Measurements from ENCODE around the gene LILRB5.

DNA sequence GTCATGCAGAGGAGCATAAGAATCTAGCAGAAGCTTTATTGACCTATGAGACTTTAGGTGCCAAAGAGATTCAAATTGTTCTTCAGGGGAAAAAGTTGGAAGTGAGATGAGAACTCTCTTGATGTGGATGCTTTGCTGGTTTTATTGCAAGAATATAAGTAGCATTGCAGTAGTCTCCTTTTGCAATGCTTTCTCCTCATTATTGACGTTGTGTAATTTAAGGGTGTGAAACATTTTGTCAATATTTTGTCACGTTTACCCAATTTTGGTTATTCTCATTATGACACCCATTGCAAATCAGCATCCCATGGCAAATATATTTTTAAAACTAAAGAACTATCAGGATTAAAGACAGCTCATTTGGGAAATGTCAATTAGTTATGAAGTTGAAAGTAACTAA is 11.9 kb upstream of the LILRB5 start:
- TF ChIP-seq, protein P1, sequence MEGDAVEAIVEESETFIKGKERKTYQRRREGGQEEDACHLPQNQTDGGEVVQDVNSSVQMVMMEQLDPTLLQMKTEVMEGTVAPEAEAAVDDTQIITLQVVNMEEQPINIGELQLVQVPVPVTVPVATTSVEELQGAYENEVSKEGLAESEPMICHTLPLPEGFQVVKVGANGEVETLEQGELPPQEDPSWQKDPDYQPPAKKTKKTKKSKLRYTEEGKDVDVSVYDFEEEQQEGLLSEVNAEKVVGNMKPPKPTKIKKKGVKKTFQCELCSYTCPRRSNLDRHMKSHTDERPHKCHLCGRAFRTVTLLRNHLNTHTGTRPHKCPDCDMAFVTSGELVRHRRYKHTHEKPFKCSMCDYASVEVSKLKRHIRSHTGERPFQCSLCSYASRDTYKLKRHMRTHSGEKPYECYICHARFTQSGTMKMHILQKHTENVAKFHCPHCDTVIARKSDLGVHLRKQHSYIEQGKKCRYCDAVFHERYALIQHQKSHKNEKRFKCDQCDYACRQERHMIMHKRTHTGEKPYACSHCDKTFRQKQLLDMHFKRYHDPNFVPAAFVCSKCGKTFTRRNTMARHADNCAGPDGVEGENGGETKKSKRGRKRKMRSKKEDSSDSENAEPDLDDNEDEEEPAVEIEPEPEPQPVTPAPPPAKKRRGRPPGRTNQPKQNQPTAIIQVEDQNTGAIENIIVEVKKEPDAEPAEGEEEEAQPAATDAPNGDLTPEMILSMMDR (IDR thresholded peaks at IDR 0.05) = no peak
- TF ChIP-seq POLR2AphosphoS5 (IDR thresholded peaks at IDR 0.05; ENCODE audit: low read depth, low read length) (no peak), TCF7L2 (IDR thresholded peaks at IDR 0.05; ENCODE audit: low read depth, low read length) (no peak), SIN3A (IDR thresholded peaks at IDR 0.05; ENCODE audit: borderline replicate concordance, insufficient read depth, low read depth, low read length) (no peak)
- TF ChIP-seq, protein P2, sequence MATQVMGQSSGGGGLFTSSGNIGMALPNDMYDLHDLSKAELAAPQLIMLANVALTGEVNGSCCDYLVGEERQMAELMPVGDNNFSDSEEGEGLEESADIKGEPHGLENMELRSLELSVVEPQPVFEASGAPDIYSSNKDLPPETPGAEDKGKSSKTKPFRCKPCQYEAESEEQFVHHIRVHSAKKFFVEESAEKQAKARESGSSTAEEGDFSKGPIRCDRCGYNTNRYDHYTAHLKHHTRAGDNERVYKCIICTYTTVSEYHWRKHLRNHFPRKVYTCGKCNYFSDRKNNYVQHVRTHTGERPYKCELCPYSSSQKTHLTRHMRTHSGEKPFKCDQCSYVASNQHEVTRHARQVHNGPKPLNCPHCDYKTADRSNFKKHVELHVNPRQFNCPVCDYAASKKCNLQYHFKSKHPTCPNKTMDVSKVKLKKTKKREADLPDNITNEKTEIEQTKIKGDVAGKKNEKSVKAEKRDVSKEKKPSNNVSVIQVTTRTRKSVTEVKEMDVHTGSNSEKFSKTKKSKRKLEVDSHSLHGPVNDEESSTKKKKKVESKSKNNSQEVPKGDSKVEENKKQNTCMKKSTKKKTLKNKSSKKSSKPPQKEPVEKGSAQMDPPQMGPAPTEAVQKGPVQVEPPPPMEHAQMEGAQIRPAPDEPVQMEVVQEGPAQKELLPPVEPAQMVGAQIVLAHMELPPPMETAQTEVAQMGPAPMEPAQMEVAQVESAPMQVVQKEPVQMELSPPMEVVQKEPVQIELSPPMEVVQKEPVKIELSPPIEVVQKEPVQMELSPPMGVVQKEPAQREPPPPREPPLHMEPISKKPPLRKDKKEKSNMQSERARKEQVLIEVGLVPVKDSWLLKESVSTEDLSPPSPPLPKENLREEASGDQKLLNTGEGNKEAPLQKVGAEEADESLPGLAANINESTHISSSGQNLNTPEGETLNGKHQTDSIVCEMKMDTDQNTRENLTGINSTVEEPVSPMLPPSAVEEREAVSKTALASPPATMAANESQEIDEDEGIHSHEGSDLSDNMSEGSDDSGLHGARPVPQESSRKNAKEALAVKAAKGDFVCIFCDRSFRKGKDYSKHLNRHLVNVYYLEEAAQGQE (IDR thresholded peaks at IDR 0.05; ENCODE audit: insufficient read depth in 1 of 2, low read depth in 2 of 2, low read length in 1 of 2) = no peak
